ENCODE measurements around the gene ZNF839. TPM values are rescaled to one million over a fixed set of nuclear protein-coding genes. Genes with fewer than 3 reads are reported as not detected.

The ZNF839 gene
- total and polyA plus RNA-seq, 2 experiments from 2014 or later, result 8.3 to 9.8 TPM

- no peak overlapping the region for H3K4me2 ChIP-seq
- H3K27ac ChIP-seq, result no peak overlapping the region
- H3K4me3 ChIP-seq, result no peak overlapping the region
- H4K20me1 ChIP-seq (ENCODE audit: insufficient read depth, poor library complexity, severe bottlenecking), result no peaks in the 10 kb centered on the region
- no peaks in the 10 kb centered on the region for H3K4me1 ChIP-seq (ENCODE audit: insufficient read depth)
- DNase-seq (ENCODE audit: low spot score), result no peak
- no peaks in the 10 kb centered on the region for H3K27me3 ChIP-seq
- no peak overlapping the region for H2AFZ ChIP-seq
- no peaks in the 10 kb centered on the region for H3K79me2 ChIP-seq
- 93% methylated on average over 8 of the region's 8 CpGs for WGBS (ENCODE audit: low lambda C conversion rate, missing lambda C conversion rate)
- H3K9me3 ChIP-seq (ENCODE audit: low read depth), result no peaks in the 10 kb centered on the region
- no peaks in the 10 kb centered on the region for H3K36me3 ChIP-seq (replicated peaks; ENCODE audit: insufficient read depth, low read depth)
- H3K9me2 ChIP-seq (replicated peaks; ENCODE audit: insufficient read depth), result no peaks in the 10 kb centered on the region
- no peak for TF ChIP-seq EZH2 (IDR thresholded peaks at IDR 0.05; ENCODE audit: borderline replicate concordance)
- TF ChIP-seq EZH2phosphoT487 (IDR thresholded peaks at IDR 0.05; ENCODE audit: low read depth, severe bottlenecking, unreplicated experiment), result no peak
- no peak for TF ChIP-seq CTCF (IDR thresholded peaks at IDR 0.05; ENCODE audit: poor library complexity)
Measured at GRCh38 chr14:102341566-102341965, 22.0 kb downstream of the ZNF839 start.

- Histone ChIP-seq H3K9me2 (replicated peaks; ENCODE audit: insufficient read depth) (no peaks in the 10 kb centered on the region), H3K27ac (no peak overlapping the region), H2AFZ (no peak overlapping the region), H3K79me2 (no peaks in the 10 kb centered on the region), H3K4me2 (no peak overlapping the region), H3K4me3 (no peak overlapping the region), H3K27me3 (no peaks in the 10 kb centered on the region), H4K20me1 (ENCODE audit: insufficient read depth, poor library complexity, severe bottlenecking) (no peaks in the 10 kb centered on the region), H3K4me1 (ENCODE audit: insufficient read depth) (no peaks in the 10 kb centered on the region), H3K9me3 (ENCODE audit: low read depth) (no peaks in the 10 kb centered on the region), H3K36me3 (replicated peaks; ENCODE audit: insufficient read depth, low read depth) (no peaks in the 10 kb centered on the region)
- TF ChIP-seq EZH2 (IDR thresholded peaks at IDR 0.05; ENCODE audit: borderline replicate concordance) (no peak), CTCF (IDR thresholded peaks at IDR 0.05; ENCODE audit: poor library complexity) (no peak), EZH2phosphoT487 (IDR thresholded peaks at IDR 0.05; ENCODE audit: low read depth, severe bottlenecking, unreplicated experiment) (no peak)
- WGBS (ENCODE audit: low lambda C conversion rate, missing lambda C conversion rate), result 94% methylated on average over 5 of the region's 5 CpGs
- DNase-seq (ENCODE audit: low spot score), result no peak
Measured at GRCh38 chr14:102342238-102342637, 22.7 kb downstream of the ZNF839 start.

- no peaks in the 10 kb centered on the region for H3K79me2 ChIP-seq
- no peaks in the 10 kb centered on the region for H3K9me3 ChIP-seq (ENCODE audit: low read depth)
- no peak overlapping the region for H2AFZ ChIP-seq
- H3K27me3 ChIP-seq, result no peaks in the 10 kb centered on the region
- H3K9me2 ChIP-seq (replicated peaks; ENCODE audit: insufficient read depth), result no peaks in the 10 kb centered on the region
- no peak for TF ChIP-seq EZH2 (IDR thresholded peaks at IDR 0.05; ENCODE audit: borderline replicate concordance)
- TF ChIP-seq CTCF (IDR thresholded peaks at IDR 0.05; ENCODE audit: poor library complexity), result no peak
- no peak for TF ChIP-seq EZH2phosphoT487 (IDR thresholded peaks at IDR 0.05; ENCODE audit: low read depth, severe bottlenecking, unreplicated experiment)
- no peak for DNase-seq (ENCODE audit: low spot score)
- no peaks in the 10 kb centered on the region for H3K4me1 ChIP-seq (ENCODE audit: insufficient read depth)
- H4K20me1 ChIP-seq (ENCODE audit: insufficient read depth, poor library complexity, severe bottlenecking), result no peaks in the 10 kb centered on the region
- 96% methylated on average over 7 of the region's 7 CpGs for WGBS (ENCODE audit: low lambda C conversion rate, missing lambda C conversion rate)
- no peaks in the 10 kb centered on the region for H3K36me3 ChIP-seq (replicated peaks; ENCODE audit: insufficient read depth, low read depth)
- no peak overlapping the region for H3K27ac ChIP-seq
- no peak overlapping the region for H3K4me3 ChIP-seq
- no peak overlapping the region for H3K4me2 ChIP-seq
Measured at GRCh38 chr14:102344084-102344483, 24.5 kb downstream of the ZNF839 start.

- Histone ChIP-seq H4K20me1 (ENCODE audit: insufficient read depth, poor library complexity, severe bottlenecking) (no peaks in the 10 kb centered on the region), H3K27ac (no peak overlapping the region), H3K79me2 (no peaks in the 10 kb centered on the region), H3K4me3 (no peak overlapping the region), H3K36me3 (replicated peaks; ENCODE audit: insufficient read depth, low read depth) (no peaks in the 10 kb centered on the region), H3K9me2 (replicated peaks; ENCODE audit: insufficient read depth) (no peaks in the 10 kb centered on the region), H3K4me1 (ENCODE audit: insufficient read depth) (no peaks in the 10 kb centered on the region), H2AFZ (no peak overlapping the region), H3K4me2 (no peak overlapping the region), H3K9me3 (ENCODE audit: low read depth) (no peaks in the 10 kb centered on the region), H3K27me3 (no peaks in the 10 kb centered on the region)
- DNase-seq (ENCODE audit: low spot score), result no peak
- TF ChIP-seq CTCF (IDR thresholded peaks at IDR 0.05; ENCODE audit: poor library complexity) (no peak), EZH2phosphoT487 (IDR thresholded peaks at IDR 0.05; ENCODE audit: low read depth, severe bottlenecking, unreplicated experiment) (no peak), EZH2 (IDR thresholded peaks at IDR 0.05; ENCODE audit: borderline replicate concordance) (no peak)
- WGBS (ENCODE audit: low lambda C conversion rate, missing lambda C conversion rate), result 97% methylated on average over 5 of the region's 5 CpGs
Measured at GRCh38 chr14:102344485-102344884, 24.9 kb downstream of the ZNF839 start.
